LNCAP (cell line): Measurements from ENCODE around the gene KIFC1.

Experiments used
- TF ChIP-seq, protein P1 (sequence below): fragments of 450-650 bp; IDR thresholded peaks from 2 replicates; pipeline ENCODE4 v1.5.1; 2017; ENCODE audit warnings: mild to moderate bottlenecking

The KIFC1 gene

DNA sequence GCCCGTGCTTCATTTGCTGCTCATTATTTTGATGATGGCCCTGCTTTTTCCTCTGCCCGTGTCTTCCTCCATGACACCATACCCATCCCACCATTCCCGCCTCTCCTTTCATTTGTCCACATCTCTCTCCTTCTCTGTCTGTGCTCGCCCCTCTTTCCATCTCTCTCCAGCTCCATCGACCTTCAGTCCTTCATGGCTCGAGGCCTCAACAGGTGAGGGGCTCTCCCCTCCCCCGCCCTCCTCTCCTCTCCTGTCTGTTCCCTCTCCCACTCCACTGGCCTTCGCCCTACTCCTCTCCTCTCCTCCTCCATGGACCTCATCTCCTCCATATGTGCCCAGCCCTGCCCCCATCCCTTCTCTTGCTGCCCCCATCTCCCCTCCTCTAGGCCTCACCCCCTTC is 50.7 kb downstream of the KIFC1 start:
- TF ChIP-seq, protein P1, sequence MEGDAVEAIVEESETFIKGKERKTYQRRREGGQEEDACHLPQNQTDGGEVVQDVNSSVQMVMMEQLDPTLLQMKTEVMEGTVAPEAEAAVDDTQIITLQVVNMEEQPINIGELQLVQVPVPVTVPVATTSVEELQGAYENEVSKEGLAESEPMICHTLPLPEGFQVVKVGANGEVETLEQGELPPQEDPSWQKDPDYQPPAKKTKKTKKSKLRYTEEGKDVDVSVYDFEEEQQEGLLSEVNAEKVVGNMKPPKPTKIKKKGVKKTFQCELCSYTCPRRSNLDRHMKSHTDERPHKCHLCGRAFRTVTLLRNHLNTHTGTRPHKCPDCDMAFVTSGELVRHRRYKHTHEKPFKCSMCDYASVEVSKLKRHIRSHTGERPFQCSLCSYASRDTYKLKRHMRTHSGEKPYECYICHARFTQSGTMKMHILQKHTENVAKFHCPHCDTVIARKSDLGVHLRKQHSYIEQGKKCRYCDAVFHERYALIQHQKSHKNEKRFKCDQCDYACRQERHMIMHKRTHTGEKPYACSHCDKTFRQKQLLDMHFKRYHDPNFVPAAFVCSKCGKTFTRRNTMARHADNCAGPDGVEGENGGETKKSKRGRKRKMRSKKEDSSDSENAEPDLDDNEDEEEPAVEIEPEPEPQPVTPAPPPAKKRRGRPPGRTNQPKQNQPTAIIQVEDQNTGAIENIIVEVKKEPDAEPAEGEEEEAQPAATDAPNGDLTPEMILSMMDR = no peak

DNA sequence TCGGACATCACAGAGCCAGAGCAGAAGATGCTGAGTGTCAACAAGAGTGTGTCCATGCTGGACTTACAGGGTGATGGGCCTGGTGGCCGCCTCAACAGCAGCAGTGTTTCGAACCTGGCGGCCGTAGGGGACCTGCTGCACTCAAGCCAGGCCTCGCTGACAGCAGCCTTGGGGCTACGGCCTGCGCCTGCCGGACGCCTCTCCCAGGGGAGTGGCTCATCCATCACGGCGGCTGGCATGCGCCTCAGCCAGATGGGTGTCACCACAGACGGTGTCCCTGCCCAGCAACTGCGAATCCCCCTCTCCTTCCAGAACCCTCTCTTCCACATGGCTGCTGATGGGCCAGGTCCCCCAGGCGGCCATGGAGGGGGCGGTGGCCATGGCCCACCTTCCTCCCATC is 51.4 kb downstream of the KIFC1 start:
- TF ChIP-seq, protein P1 = no peak

DNA sequence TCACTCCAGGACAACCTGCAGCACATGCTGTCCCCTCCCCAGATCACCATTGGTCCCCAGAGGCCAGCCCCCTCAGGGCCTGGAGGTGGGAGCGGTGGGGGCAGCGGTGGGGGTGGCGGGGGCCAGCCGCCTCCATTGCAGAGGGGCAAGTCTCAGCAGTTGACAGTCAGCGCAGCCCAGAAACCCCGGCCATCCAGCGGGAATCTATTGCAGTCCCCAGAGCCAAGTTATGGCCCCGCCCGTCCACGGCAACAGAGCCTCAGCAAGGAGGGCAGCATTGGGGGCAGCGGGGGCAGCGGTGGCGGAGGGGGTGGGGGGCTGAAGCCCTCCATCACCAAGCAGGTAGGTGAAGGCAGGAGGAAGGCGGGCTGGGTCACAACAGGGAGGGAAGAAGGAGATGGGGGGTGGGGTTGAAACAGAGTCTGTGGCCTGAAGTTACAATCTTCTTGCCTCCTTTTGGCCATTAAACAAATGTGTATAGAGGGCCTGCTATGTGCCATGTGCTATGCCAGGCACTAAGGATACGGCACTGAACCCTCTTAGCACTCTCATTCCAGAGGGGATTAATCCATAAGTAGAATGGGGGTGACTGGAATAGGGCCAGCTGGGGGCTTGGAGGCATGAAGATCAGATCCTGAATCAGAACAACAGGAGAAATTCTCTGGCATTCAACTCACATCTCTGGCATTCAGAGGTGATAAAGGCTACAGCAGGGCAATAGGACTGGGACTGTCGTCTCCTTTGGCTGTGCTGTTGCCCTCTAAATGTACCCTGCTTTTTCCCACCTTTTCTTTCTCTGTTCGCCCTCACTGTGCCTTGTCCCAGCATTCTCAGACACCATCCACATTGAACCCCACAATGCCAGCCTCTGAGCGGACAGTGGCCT is 52.2 kb downstream of the KIFC1 start:
- TF ChIP-seq, protein P1 = no peak

DNA sequence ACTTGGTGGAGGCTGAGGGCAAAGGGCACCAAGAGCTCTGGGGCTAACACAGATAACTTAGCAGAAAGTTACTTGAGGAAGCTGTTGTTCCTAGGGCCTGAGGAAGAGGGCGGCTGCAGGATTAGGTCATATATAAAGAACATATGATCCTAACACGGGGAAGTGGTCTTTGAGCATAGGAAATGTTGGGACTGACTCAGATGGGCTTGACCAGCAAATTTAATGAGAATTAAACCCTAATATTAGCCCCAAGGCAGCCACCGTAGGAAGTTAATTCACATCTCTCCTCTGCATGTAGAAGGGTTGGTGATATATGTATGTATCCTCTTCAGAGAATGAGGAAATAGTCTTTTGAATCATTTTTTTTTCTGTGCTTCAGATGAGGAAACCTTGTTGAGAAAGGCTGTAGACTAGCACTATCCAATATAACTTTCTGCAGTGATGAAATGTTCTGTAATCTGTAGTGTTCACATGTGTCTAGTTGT is 53.5 kb downstream of the KIFC1 start:
- TF ChIP-seq, protein P1 = no peak

DNA sequence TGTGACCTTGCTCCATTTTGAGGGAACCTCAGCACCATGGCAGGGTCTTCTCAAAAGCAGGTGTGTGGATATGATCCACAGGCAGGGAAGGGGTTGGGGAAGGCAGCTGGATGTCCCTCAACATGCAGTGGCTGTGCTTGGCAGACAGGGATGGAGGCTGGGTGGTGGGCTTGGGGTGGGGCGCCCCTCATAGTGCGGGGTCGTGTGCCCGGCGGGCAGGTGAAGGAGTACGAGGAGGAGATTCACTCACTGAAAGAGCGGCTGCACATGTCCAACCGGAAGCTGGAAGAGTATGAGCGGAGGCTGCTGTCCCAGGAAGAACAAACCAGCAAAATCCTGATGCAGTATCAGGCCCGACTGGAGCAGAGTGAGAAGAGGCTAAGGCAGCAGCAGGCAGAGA is 54.7 kb downstream of the KIFC1 start:
- TF ChIP-seq, protein P1 = no peak

DNA sequence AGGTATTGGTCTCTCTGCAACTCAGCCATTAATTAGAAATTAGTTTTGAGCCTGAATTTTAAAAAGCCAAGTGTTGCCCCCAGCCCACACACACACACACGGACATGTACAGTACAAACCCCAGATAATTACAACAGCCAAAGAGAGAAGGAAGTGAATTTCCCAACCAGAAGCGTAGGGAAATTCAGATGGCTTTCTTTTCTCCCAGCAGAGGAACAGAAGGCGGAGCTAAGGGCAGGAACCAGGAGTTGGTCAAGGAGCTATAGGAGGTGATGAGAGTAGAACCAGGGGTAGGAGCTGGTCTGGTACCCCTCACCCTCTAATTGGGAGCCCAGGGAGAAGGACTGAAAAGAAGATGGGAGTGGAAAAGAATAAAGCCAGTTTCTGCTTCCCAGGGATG is 58.8 kb downstream of the KIFC1 start:
- TF ChIP-seq, protein P1 = no peak

DNA sequence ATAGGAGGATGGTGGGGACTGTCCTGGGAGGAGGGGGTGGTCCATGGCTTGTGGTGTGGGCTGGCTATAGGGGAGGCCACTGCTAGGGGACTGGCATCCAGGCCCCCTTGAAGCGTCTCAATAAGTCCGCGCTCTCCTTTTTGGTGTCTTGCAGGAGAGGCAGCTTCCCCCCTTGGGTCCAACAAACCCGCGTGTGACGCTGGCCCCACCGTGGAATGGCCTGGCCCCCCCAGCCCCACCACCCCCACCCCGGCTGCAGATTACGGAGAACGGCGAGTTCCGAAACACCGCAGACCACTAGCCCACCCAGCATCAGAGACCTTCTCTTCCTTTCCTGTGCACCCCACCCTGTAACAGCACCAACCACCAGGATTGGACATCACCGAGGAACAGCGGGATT is 60.0 kb downstream of the KIFC1 start:
- TF ChIP-seq, protein P1 = no peak
